HEK293 (cell line): ENCODE data around the gene MYEF2.

Experiments used
- CTCF ChIA-PET: fragments of 350-600 bp; formaldehyde crosslinking; extraction: SDS; loops from one replicate; lab custom pipeline; 2021; ENCODE audit warnings: antibody characterized with exemption; lab: Yijun Ruan, JAX
- POLR2A ChIA-PET: fragments of 300-600 bp; formaldehyde crosslinking; extraction: SDS; loops from one replicate; lab custom pipeline; 2020; ENCODE audit warnings: antibody characterized with exemption, inconsistent platforms; lab: Yijun Ruan, JAX
- H3K27ac ChIP-seq: fragments of 200-500 bp; sonication (Bioruptor generic); 2 replicates; pipeline ENCODE4 v1.5.1; 2014; ENCODE audit warnings: low read depth, low read length, control low read depth, inconsistent platforms; ENCODE audit errors: extremely low read depth
- H3K36me3 ChIP-seq, 2 experiments: fragments of 200-500 bp in 1 of 2; sonication (Bioruptor generic) in 1 of 2; 1 replicate in 1 of 2; 2 replicates in 1 of 2; pipeline ENCODE4 v1.5.1; 2014 to 2017; ENCODE audit warnings: inconsistent platforms in 2 of 2, low read length in 2 of 2; ENCODE audit not compliant: control insufficient read depth in 2 of 2, insufficient read depth in 1 of 2
- H3K4me1 ChIP-seq: fragments of 200-500 bp; sonication (Bioruptor generic); 2 replicates; pipeline ENCODE4 v1.5.1; 2014; ENCODE audit warnings: mild to moderate bottlenecking, low read length, inconsistent platforms; ENCODE audit not compliant: control insufficient read depth, insufficient read depth
- H3K4me3 ChIP-seq: 2 replicates; pipeline ENCODE4 v1.5.1; 2011; ENCODE audit warnings: low read depth, mild to moderate bottlenecking, control low read depth, low read length, moderate library complexity
- H3K9me3 ChIP-seq: fragments of 200-500 bp; sonication (Bioruptor generic); 2 replicates; pipeline ENCODE4 v1.5.1; 2014; ENCODE audit warnings: low read depth, low read length, inconsistent platforms; ENCODE audit not compliant: control insufficient read depth, insufficient read depth
- EGR2 ChIP-seq: fragments of 450-650 bp; formaldehyde crosslinking; IDR thresholded peaks from 2 replicates; pipeline ENCODE4 v1.5.1; 2016; ENCODE audit warnings: low read depth, missing biosample characterization, missing genetic modification characterization
- ELK4 ChIP-seq: IDR thresholded peaks from 2 replicates; pipeline ENCODE4 v1.6.1; 2011; ENCODE audit warnings: mild to moderate bottlenecking, low read depth, low read length, borderline replicate concordance
- HIC1 ChIP-seq: fragments of 450-650 bp; formaldehyde crosslinking; IDR thresholded peaks from 2 replicates; pipeline ENCODE4 v1.5.1; 2016; ENCODE audit warnings: missing biosample characterization, missing genetic modification characterization
- MZF1 ChIP-seq: fragments of 450-650 bp; formaldehyde crosslinking; IDR thresholded peaks from 2 replicates; pipeline ENCODE4 v1.5.1; 2017; ENCODE audit warnings: missing biosample characterization, missing genetic modification characterization, borderline replicate concordance
- REPIN1 ChIP-seq: fragments of 450-650 bp; formaldehyde crosslinking; IDR thresholded peaks from 2 replicates; pipeline ENCODE4 v1.5.1; 2017; ENCODE audit warnings: missing biosample characterization, missing genetic modification characterization, low read depth
- REST ChIP-seq: fragments of 450-650 bp; formaldehyde crosslinking; IDR thresholded peaks from 2 replicates; pipeline ENCODE4 v1.5.1; 2016; ENCODE audit warnings: missing biosample characterization, missing genetic modification characterization
- ZBTB1 ChIP-seq: fragments of 450-650 bp; formaldehyde crosslinking; IDR thresholded peaks from 2 replicates; pipeline ENCODE4 v1.5.1; 2016; ENCODE audit warnings: missing biosample characterization, missing genetic modification characterization
- ZBTB44 ChIP-seq: fragments of 450-650 bp; IDR thresholded peaks from 2 replicates; pipeline ENCODE4 v1.5.1; 2018; ENCODE audit warnings: missing biosample characterization, mild to moderate bottlenecking, missing genetic modification characterization
- ZNF114 ChIP-seq: fragments of 450-650 bp; formaldehyde crosslinking; IDR thresholded peaks from 2 replicates; pipeline ENCODE4 v1.5.0; 2017; ENCODE audit warnings: missing biosample characterization, missing genetic modification characterization
- ZNF121 ChIP-seq: fragments of 450-650 bp; formaldehyde crosslinking; IDR thresholded peaks from 2 replicates; pipeline ENCODE4 v1.5.1; 2016; ENCODE audit warnings: missing biosample characterization, missing genetic modification characterization
- ZNF24 ChIP-seq: fragments of 450-650 bp; formaldehyde crosslinking; IDR thresholded peaks from 2 replicates; pipeline ENCODE4 v1.5.1; 2016; ENCODE audit warnings: missing biosample characterization, missing genetic modification characterization
- ZNF302 ChIP-seq: fragments of 450-650 bp; formaldehyde crosslinking; IDR thresholded peaks from 2 replicates; pipeline ENCODE4 v1.5.1; 2016; ENCODE audit warnings: missing biosample characterization, missing genetic modification characterization, low read depth
- ZNF501 ChIP-seq: fragments of 450-650 bp; formaldehyde crosslinking; IDR thresholded peaks from 2 replicates; pipeline ENCODE4 v1.5.1; 2016; ENCODE audit warnings: missing biosample characterization, missing genetic modification characterization
- ZNF561 ChIP-seq: fragments of 450-650 bp; IDR thresholded peaks from 2 replicates; pipeline ENCODE4 v1.5.1; 2018; ENCODE audit warnings: missing biosample characterization, missing genetic modification characterization, borderline replicate concordance
- ZNF571 ChIP-seq: fragments of 450-650 bp; formaldehyde crosslinking; IDR thresholded peaks from 2 replicates; pipeline ENCODE4 v1.5.0; 2017; ENCODE audit warnings: missing biosample characterization, missing genetic modification characterization
- ZNF610 ChIP-seq: fragments of 450-650 bp; formaldehyde crosslinking; IDR thresholded peaks from 2 replicates; pipeline ENCODE4 v1.5.1; 2016; ENCODE audit warnings: missing biosample characterization, missing genetic modification characterization, borderline replicate concordance
- ZSCAN4 ChIP-seq: fragments of 450-650 bp; formaldehyde crosslinking; IDR thresholded peaks from 2 replicates; pipeline ENCODE4 v1.5.1; 2017; ENCODE audit warnings: missing biosample characterization, missing genetic modification characterization
- ZSCAN5A ChIP-seq: fragments of 450-650 bp; formaldehyde crosslinking; IDR thresholded peaks from 2 replicates; pipeline ENCODE4 v1.5.1; 2016; ENCODE audit warnings: missing biosample characterization, missing genetic modification characterization
- TF ChIP-seq, protein P1 (sequence below): fragments of 450-650 bp; formaldehyde crosslinking; IDR thresholded peaks from 2 replicates; pipeline ENCODE4 v1.5.0; 2017; ENCODE audit warnings: missing biosample characterization, missing genetic modification characterization, borderline replicate concordance

The MYEF2 gene

DNA sequence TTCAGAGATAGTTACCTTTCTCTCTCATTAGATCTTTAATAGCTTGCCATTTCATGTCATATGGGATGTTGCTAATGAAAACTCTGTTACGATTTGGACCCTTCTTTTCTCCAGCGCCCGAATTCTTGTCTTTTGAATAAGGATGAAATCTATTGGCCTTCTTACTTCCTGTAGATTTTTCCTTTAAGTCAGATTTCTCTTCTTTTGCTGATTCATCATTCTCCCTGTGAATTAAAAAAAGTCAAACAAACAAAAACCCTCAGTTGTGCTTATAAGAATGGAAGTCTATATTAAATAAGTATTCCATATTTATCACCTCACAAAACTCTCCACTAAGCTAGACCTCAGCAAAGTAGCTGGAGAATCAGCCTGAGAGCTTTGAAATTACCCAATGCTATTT is 9.5 kb downstream of the MYEF2 start:
- H3K36me3 ChIP-seq = peaks cover 5 to 30% of the 10 kb centered on the region in 2 experiments; a peak in 2 of 3 replicates
- CTCF ChIA-PET = interaction anchor here (0.5 kb wide), 1 partner anchor 230 kb away, joined by 3 read pairs; no protein-coding TSS in a partner anchor
- H3K4me3 ChIP-seq = no peak overlapping the region
- TF ChIP-seq ZBTB1 (no peak), HIC1 (tag by site-specific recombination) (no peak), ELK4 (no peak), ZSCAN4 (tag by site-specific recombination) (no peak), ZNF561 (tag by site-specific recombination) (no peak), ZNF571 (no peak), EGR2 (no peak), ZNF501 (tag by site-specific recombination) (no peak), ZNF121 (tag by site-specific recombination) (no peak), ZNF114 (no peak), REST (no peak), ZBTB44 (tag by site-specific recombination) (no peak), ZNF610 (tag by site-specific recombination) (no peak), ZNF302 (tag by site-specific recombination) (no peak), ZSCAN5A (no peak), REPIN1 (no peak), MZF1 (tag by site-specific recombination) (no peak), ZNF24 (tag by site-specific recombination) (no peak)
- TF ChIP-seq, protein P1, sequence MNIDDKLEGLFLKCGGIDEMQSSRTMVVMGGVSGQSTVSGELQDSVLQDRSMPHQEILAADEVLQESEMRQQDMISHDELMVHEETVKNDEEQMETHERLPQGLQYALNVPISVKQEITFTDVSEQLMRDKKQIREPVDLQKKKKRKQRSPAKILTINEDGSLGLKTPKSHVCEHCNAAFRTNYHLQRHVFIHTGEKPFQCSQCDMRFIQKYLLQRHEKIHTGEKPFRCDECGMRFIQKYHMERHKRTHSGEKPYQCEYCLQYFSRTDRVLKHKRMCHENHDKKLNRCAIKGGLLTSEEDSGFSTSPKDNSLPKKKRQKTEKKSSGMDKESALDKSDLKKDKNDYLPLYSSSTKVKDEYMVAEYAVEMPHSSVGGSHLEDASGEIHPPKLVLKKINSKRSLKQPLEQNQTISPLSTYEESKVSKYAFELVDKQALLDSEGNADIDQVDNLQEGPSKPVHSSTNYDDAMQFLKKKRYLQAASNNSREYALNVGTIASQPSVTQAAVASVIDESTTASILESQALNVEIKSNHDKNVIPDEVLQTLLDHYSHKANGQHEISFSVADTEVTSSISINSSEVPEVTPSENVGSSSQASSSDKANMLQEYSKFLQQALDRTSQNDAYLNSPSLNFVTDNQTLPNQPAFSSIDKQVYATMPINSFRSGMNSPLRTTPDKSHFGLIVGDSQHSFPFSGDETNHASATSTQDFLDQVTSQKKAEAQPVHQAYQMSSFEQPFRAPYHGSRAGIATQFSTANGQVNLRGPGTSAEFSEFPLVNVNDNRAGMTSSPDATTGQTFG (tag by site-specific recombination) = no peak
- no peaks in the 10 kb centered on the region; the same call in 1 of the 2 replicates for H3K9me3 ChIP-seq
- H3K4me1 ChIP-seq = no peaks in the 10 kb centered on the region
- POLR2A ChIA-PET = no interaction called here
- no peak overlapping the region for H3K27ac ChIP-seq
